Activated T-helper 1 cell treated with anti-CD3 and anti-CD28 coated beads, Interleukin-12 subunit alpha, Interleukin-12 subunit beta, Interleukin-2, Interleukin-4 antibody, amounts not matched to agents 30 ng/mL and 10 ng/mL and 1 ng/mL, durations not matched to agents 14 hours and 24 hours and 36 hours (primary cell): ENCODE measurements around the gene FOXC2. TPM values are rescaled to one million over a fixed set of nuclear protein-coding genes. Genes with fewer than 3 reads are reported as not detected.

ENCODE experiments used
- DNase-seq: peaks from one replicate; pipeline ENCODE4 v3.0.0; 2021; ENCODE audit warnings: low spot score
- H3K27ac Mint-ChIP-seq: one replicate; pipeline ENCODE4 v1.8.0; 2021; ENCODE audit warnings: mild to moderate bottlenecking, mixed read lengths
- H3K27me3 Mint-ChIP-seq: one replicate; pipeline ENCODE4 v1.8.0; 2022; ENCODE audit warnings: mild to moderate bottlenecking, moderate library complexity, mixed read lengths; ENCODE audit not compliant: insufficient read depth
- H3K36me3 Mint-ChIP-seq: one replicate; pipeline ENCODE4 v1.8.0; 2021; ENCODE audit warnings: low read depth, mixed read lengths
- H3K4me1 Mint-ChIP-seq: one replicate; pipeline ENCODE4 v1.8.0; 2021; ENCODE audit warnings: low read depth, mixed read lengths
- H3K4me3 Mint-ChIP-seq: one replicate; pipeline ENCODE4 v1.8.0; 2021; ENCODE audit warnings: mild to moderate bottlenecking, moderate library complexity, mixed read lengths
- H3K9me3 Mint-ChIP-seq: one replicate; pipeline ENCODE4 v1.8.0; 2021; ENCODE audit warnings: mixed read lengths
- intact Hi-C: fragments of 100-400 bp; cut with micrococcal nuclease; formaldehyde crosslinking; loops from one replicate; pipeline ENCODE4 v1.15.1; 2024
- total RNA-seq: library from RNA; stranded (reverse); gene quantifications from 2 replicates; pipeline ENCODE4 v1.2.3, GENCODE V29; 2022

The FOXC2 gene
- total RNA-seq, 1 donor from 2014 or later = not detected

DNA sequence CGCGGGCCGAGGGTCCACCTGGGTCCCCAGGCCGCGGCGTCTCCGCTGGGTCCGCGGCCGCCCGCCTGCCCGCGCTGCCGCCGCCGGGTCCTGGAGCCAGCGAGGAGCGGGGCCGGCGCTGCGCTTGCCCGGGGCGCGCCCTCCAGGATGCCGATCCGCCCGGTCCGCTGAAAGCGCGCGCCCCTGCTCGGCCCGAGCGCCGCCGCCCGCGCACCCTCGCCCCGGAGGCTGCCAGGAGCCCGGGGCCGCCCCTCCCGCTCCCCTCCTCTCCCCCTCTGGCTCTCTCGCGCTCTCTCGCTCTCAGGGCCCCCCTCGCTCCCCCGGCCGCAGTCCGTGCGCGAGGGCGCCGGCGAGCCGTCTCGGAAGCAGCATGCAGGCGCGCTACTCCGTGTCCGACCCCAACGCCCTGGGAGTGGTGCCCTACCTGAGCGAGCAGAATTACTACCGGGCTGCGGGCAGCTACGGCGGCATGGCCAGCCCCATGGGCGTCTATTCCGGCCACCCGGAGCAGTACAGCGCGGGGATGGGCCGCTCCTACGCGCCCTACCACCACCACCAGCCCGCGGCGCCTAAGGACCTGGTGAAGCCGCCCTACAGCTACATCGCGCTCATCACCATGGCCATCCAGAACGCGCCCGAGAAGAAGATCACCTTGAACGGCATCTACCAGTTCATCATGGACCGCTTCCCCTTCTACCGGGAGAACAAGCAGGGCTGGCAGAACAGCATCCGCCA is 504 bp downstream of the FOXC2 start:
- no peak for DNase-seq
- Mint-ChIP-seq H3K4me1 (peaks cover 9% of the 10 kb centered on the region), H3K27me3 (peaks cover 67% of the 10 kb centered on the region), H3K27ac (no peak overlapping the region), H3K36me3 (no peaks in the 10 kb centered on the region), H3K4me3 (peak overlapping the region; percentile 15), H3K9me3 (no peaks in the 10 kb centered on the region)
- intact Hi-C loops = no loop called here

DNA sequence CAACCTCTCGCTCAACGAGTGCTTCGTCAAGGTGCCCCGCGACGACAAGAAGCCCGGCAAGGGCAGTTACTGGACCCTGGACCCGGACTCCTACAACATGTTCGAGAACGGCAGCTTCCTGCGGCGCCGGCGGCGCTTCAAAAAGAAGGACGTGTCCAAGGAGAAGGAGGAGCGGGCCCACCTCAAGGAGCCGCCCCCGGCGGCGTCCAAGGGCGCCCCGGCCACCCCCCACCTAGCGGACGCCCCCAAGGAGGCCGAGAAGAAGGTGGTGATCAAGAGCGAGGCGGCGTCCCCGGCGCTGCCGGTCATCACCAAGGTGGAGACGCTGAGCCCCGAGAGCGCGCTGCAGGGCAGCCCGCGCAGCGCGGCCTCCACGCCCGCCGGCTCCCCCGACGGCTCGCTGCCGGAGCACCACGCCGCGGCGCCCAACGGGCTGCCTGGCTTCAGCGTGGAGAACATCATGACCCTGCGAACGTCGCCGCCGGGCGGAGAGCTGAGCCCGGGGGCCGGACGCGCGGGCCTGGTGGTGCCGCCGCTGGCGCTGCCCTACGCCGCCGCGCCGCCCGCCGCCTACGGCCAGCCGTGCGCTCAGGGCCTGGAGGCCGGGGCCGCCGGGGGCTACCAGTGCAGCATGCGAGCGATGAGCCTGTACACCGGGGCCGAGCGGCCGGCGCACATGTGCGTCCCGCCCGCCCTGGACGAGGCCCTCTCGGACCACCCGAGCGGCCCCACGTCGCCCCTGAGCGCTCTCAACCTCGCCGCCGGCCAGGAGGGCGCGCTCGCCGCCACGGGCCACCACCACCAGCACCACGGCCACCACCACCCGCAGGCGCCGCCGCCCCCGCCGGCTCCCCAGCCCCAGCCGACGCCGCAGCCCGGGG is 1.3 kb downstream of the FOXC2 start:
- Mint-ChIP-seq H3K4me1 (peaks cover 9% of the 10 kb centered on the region), H3K4me3 (no peak overlapping the region), H3K36me3 (no peaks in the 10 kb centered on the region), H3K9me3 (no peaks in the 10 kb centered on the region), H3K27ac (no peak overlapping the region), H3K27me3 (peaks cover 69% of the 10 kb centered on the region)
- no peak for DNase-seq
- intact Hi-C loops = no loop called here

DNA sequence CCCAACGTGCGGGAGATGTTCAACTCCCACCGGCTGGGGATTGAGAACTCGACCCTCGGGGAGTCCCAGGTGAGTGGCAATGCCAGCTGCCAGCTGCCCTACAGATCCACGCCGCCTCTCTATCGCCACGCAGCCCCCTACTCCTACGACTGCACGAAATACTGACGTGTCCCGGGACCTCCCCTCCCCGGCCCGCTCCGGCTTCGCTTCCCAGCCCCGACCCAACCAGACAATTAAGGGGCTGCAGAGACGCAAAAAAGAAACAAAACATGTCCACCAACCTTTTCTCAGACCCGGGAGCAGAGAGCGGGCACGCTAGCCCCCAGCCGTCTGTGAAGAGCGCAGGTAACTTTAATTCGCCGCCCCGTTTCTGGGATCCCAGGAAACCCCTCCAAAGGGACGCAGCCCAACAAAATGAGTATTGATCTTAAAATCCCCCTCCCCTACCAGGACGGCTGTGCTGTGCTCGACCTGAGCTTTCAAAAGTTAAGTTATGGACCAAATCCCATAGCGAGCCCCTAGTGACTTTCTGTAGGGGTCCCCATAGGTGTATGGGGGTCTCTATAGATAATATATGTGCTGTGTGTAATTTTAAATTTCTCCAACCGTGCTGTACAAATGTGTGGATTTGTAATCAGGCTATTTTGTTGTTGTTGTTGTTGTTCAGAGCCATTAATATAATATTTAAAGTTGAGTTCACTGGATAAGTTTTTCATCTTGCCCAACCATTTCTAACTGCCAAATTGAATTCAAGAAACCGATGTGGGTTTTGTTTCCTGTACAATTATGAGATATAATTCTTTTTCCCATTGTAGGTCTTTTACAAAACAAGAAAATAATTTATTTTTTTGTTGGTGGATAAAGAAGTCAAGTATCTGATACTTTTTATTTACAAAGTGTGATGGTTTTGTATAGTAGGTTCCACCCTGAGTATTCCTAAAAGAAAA is 2.3 kb downstream of the FOXC2 start:
- peak overlapping the region; percentile 61 for H3K27ac Mint-ChIP-seq
- H3K4me3 Mint-ChIP-seq = no peak overlapping the region
- peaks cover 2% of the 10 kb centered on the region for H3K4me1 Mint-ChIP-seq
- peaks cover 69% of the 10 kb centered on the region for H3K27me3 Mint-ChIP-seq
- no peak for DNase-seq
- no peaks in the 10 kb centered on the region for H3K9me3 Mint-ChIP-seq
- H3K36me3 Mint-ChIP-seq = no peaks in the 10 kb centered on the region
- intact Hi-C loops = no loop called here

DNA sequence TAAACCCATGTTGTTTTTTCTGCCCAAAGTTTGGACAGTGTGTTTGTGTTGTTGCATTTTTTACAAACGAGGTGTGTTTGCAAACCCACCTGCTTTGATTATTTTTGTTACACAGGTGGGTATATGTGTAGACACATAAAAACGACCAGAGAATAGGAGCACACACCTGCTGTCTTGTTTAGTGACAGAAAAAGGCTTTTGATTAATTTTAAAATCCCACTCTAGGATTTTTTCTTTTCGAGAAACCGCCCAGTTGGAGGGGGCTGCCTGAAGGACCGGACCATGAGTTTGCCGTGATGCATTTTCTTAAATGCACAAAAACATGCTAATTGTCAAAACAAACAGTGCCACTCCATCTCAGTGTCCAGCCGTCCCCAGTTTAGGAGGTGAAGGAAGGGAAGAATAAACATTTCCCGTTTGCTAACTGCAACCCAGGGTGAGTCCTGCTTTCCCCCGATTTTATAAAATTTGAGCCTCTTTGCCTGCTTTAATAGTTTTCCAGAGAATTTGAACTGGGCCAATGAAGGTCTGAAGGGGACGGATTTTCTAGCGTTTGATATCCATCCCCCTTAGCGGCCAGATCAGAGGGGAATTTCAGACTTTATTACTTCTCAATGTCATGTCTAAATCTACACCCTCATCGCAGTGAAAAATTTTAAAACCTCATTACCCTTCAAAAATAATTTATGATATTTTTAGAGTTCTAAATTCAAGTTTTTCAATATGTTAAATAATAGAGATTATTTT is 3.2 kb downstream of the FOXC2 start:
- Mint-ChIP-seq H3K9me3 (no peaks in the 10 kb centered on the region), H3K27me3 (peaks cover 66% of the 10 kb centered on the region), H3K4me3 (no peak overlapping the region), H3K27ac (no peak overlapping the region), H3K4me1 (no peaks in the 10 kb centered on the region), H3K36me3 (no peaks in the 10 kb centered on the region)
- no peak for DNase-seq
- intact Hi-C loops = loop anchor here (5.0 kb wide), 1 partner anchor 92 kb away; no protein-coding TSS in a partner anchor

DNA sequence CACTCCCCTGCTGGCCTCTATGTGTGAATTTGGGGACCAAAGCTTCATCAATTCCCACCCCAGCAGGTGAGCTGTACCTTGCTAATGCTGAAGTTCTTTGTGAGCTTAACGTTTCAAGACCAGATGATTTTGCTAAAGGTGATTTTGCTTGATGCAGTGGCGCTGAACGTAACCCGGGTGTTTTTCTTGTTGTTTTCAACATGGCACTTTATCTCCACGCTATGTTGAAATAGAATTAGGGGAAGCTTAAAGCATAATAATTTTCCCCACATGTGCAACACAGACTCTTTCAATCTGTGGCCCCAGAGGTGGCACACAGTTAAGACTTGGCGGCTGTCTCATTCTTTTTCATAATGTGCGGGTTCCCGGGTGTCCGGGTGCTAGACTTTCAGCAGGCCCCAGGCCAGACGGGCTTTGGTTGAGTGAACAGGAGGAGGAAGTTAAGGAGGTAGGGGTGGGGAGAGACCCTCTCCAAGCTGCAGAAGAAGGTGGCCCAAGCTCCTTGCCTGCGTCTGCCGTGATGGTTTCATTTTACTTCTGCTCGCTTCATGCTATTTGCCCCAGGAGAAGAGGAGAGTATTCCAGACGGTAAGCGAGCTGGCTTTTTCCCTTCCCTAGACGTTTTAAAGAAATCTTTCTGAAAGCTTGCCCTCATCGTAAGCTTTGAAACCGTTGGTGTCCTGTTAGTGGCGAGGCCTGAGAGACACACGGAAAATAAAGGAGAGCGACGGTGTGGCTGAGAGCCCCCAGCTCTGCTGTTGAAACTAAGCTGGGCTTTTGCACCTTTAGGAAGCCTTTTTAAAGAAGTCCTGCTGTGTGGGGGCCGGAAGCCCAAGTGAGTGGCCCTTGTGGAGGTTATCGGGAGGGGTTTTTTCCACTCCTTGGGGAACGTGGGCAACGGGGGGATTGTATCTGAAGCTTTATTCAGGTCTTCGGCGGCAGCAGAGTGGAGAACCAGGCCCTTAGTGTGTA is 4.2 kb downstream of the FOXC2 start:
- H3K27me3 Mint-ChIP-seq = peaks cover 61% of the 10 kb centered on the region
- H3K36me3 Mint-ChIP-seq = no peaks in the 10 kb centered on the region
- H3K4me1 Mint-ChIP-seq = no peaks in the 10 kb centered on the region
- intact Hi-C loops = loop anchor here (5.0 kb wide), 1 partner anchor 91 kb away; no protein-coding TSS in a partner anchor
- H3K27ac Mint-ChIP-seq = no peak overlapping the region
- H3K4me3 Mint-ChIP-seq = no peak overlapping the region
- no peak for DNase-seq
- no peaks in the 10 kb centered on the region for H3K9me3 Mint-ChIP-seq

DNA sequence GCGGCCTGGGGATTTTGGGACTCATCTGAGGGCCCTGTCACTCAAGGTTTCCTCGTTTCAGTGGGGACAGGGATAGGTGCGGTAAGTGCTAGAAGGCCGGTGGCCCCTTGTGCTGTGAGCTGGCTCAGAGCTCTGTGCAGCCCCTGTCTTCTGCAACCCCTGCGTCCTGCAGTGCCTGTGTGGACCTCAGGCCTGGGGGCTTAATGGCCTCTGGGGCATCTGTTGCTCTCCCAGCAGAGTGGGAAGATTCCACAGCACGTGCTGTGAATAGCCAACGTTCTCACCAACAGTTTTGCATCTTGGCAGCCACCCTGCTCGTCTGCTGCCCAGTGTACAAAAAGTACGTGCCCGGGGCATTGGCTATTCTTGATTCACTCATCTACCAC is 4.9 kb downstream of the FOXC2 start:
- no peak overlapping the region for H3K4me3 Mint-ChIP-seq
- intact Hi-C loops = loop anchor here (5.0 kb wide), 1 partner anchor 91 kb away; no protein-coding TSS in a partner anchor
- peaks cover 5% of the 10 kb centered on the region for H3K4me1 Mint-ChIP-seq
- H3K9me3 Mint-ChIP-seq = no peaks in the 10 kb centered on the region
- H3K36me3 Mint-ChIP-seq = no peaks in the 10 kb centered on the region
- no peak for DNase-seq
- no peak overlapping the region for H3K27ac Mint-ChIP-seq
- H3K27me3 Mint-ChIP-seq = peaks cover 61% of the 10 kb centered on the region

DNA sequence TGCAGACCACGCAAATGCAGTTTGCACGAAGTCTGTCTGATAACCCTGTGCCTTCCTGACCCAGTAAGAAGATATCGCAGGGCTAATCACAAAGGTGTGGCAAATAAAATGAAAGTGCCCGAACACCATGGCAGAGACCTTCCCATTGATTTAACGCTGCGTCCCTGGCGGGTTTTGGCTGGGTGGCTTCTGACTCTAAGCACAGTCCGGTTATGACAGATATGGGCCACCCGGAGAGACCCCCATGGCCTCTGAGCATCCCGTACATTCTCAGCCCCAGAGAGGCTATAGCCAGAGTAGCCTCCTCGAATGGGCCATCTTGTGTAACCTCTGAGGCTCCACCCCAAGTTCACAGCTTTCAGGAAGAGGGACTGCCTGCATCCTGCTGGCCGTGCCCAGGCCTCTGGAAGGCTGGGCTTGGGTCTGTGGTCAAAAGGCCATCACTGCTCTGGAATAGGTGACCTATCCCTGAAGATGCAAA is 5.5 kb downstream of the FOXC2 start:
- intact Hi-C loops = loop anchor here (5.0 kb wide), 1 partner anchor 90 kb away; no protein-coding TSS in a partner anchor
- no peaks in the 10 kb centered on the region for H3K9me3 Mint-ChIP-seq
- no peak overlapping the region for H3K27ac Mint-ChIP-seq
- H3K4me3 Mint-ChIP-seq = no peak overlapping the region
- peaks cover 5% of the 10 kb centered on the region for H3K4me1 Mint-ChIP-seq
- H3K36me3 Mint-ChIP-seq = no peaks in the 10 kb centered on the region
- no peak for DNase-seq
- H3K27me3 Mint-ChIP-seq = peaks cover 62% of the 10 kb centered on the region

DNA sequence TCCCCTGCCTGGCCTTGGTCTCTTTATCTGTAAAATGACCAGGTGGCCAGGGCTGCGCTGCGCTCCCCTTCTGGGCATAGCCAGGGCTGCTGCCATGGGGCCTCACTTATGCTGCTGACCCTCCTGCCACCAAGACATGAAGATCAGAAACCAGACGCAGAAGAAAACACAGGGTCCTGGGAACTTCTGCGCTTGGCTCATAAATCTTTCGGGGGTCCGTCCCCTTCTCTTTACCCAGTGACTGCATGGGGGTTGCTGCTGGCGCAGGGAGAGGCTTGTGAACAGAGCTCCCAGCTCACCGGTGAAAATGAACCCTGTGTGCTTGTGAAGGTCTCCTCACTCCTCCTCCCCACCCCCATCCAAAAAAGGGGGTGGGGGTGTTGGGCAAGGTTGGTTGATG is 6.0 kb downstream of the FOXC2 start:
- Mint-ChIP-seq H3K27ac (no peak overlapping the region), H3K36me3 (no peaks in the 10 kb centered on the region), H3K27me3 (peaks cover 61% of the 10 kb centered on the region), H3K9me3 (no peaks in the 10 kb centered on the region), H3K4me3 (no peak overlapping the region), H3K4me1 (peaks cover 5% of the 10 kb centered on the region)
- intact Hi-C loops = loop anchor here (5.0 kb wide), 1 partner anchor 90 kb away; no protein-coding TSS in a partner anchor
- no peak for DNase-seq

DNA sequence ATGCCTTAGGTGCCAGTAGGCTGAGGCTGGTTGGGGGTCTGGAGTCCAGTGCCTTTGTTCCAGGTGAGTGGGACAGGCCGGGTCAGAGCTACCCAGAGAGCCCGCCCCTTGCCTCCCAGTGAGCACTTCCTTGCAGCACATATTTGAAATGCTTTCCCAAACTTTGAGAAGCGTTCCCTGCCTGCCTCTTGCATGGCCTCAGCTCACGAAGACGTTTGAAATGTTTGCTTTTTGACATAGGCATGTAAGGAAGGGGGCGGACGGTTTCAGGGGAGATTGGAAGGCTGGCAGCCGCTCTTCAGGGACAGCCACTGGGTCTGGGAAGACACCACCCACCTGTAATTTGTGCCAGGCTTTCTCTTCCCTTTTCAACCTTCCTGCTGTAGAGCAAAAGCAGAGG is 6.6 kb downstream of the FOXC2 start:
- H3K4me3 Mint-ChIP-seq = no peak overlapping the region
- H3K36me3 Mint-ChIP-seq = no peaks in the 10 kb centered on the region
- H3K27ac Mint-ChIP-seq = no peak overlapping the region
- no peaks in the 10 kb centered on the region for H3K9me3 Mint-ChIP-seq
- H3K27me3 Mint-ChIP-seq = peaks cover 66% of the 10 kb centered on the region
- no peak for DNase-seq
- H3K4me1 Mint-ChIP-seq = peaks cover 5% of the 10 kb centered on the region
- intact Hi-C loops = loop anchor here (5.0 kb wide), 1 partner anchor 89 kb away; no protein-coding TSS in a partner anchor

DNA sequence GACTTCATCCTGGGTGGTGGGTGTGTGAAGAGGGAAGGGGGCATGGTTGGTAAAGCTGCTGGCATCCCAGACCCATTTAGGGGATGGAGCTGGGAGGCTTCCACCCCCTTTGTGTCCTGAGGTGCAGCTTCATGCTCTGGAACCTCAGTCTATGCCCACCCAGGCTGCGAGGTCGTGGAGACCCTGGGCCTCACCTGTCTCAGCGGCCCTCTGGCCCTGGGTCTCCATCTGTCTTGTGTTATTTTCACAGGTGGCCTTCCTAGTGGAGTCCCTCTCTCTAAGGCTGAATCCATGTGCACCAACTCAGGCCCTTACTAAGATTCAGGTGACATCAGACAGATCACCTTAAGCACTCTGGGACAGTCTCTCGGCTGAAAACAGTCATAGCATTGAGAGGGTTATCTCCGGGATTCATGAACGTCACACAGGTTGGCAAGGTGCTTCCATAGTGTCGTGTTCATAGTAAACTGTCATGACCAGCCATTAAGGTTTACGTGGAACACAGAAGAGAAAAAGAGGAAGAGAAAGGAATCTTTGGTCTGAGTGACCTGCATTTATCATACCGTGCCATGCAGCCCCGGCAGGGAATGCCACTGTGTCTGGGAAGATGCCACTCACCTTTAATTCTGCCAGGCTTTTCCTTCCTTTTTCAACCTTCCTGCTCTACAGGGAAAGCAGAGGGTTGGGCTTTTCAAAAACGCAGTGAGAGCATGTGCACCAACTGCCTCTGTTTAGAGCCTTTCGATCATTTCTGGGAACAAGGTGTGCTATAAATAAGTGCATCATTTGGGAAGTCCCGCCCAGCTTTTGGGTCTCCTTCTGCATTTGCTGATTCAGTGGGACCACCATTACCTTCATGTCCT is 7.2 kb downstream of the FOXC2 start:
- intact Hi-C loops = loop anchor here (5.0 kb wide), 1 partner anchor 88 kb away; no protein-coding TSS in a partner anchor

More for the DNA sequence above, 7.2 kb downstream of the FOXC2 start:
- no peak for DNase-seq
- peaks cover 67% of the 10 kb centered on the region for H3K27me3 Mint-ChIP-seq
- peaks cover 5% of the 10 kb centered on the region for H3K4me1 Mint-ChIP-seq
- H3K9me3 Mint-ChIP-seq = no peaks in the 10 kb centered on the region
- H3K4me3 Mint-ChIP-seq = no peak overlapping the region
- H3K36me3 Mint-ChIP-seq = no peaks in the 10 kb centered on the region
- H3K27ac Mint-ChIP-seq = no peak overlapping the region
